Neuronal stem cell (in vitro differentiated cells): Measurements from ENCODE around the gene BRCA1.

Experiments
- DNase-seq: peaks from one replicate; pipeline ENCODE4 v3.0.0-alpha.2; 2013; ENCODE audit warnings: low spot score
- H2AFZ ChIP-seq: one replicate; pipeline ENCODE4 v1.6.1; 2013; ENCODE audit warnings: mild to moderate bottlenecking, low read length, inconsistent platforms
- H2AK5ac ChIP-seq: 2 replicates; pipeline ENCODE4 v1.6.1; 2013; ENCODE audit warnings: low read depth, mild to moderate bottlenecking, inconsistent platforms, low read length, moderate library complexity, mixed read lengths
- H2BK120ac ChIP-seq: 2 replicates; pipeline ENCODE4 v1.6.1; 2013; ENCODE audit warnings: low read depth, mild to moderate bottlenecking, inconsistent platforms, low read length, moderate library complexity, mixed read lengths
- H2BK12ac ChIP-seq: one replicate; pipeline ENCODE4 v1.6.1; 2013; ENCODE audit warnings: low read length, inconsistent platforms
- H2BK15ac ChIP-seq: 2 replicates; pipeline ENCODE4 v1.6.1; 2013; ENCODE audit warnings: mild to moderate bottlenecking, low read length, inconsistent platforms, mixed read lengths
- H2BK5ac ChIP-seq: one replicate; pipeline ENCODE4 v1.6.1; 2013; ENCODE audit warnings: inconsistent platforms, mild to moderate bottlenecking, low read length, moderate library complexity
- H3K14ac ChIP-seq: one replicate; pipeline ENCODE4 v1.6.1; 2013; ENCODE audit warnings: low read length, inconsistent platforms
- H3K18ac ChIP-seq: 2 replicates; pipeline ENCODE4 v1.6.1; 2013; ENCODE audit warnings: low read length, inconsistent platforms
- H3K23ac ChIP-seq: 2 replicates; pipeline ENCODE4 v1.6.1; 2013; ENCODE audit warnings: low read depth, mild to moderate bottlenecking, mixed read lengths, low read length, inconsistent platforms; ENCODE audit not compliant: poor library complexity
- H3K27ac ChIP-seq: replicated peaks from 3 replicates; pipeline ENCODE4 v1.5.1; 2013; ENCODE audit warnings: low read length, inconsistent platforms
- H3K27me3 ChIP-seq, 3 experiments: 2 replicates each; pipeline ENCODE4 v1.6.1; 2013; ENCODE audit warnings: low read length in 3 of 3, mild to moderate bottlenecking in 2 of 3, inconsistent platforms in 1 of 3, low read depth in 1 of 3, mixed read lengths in 1 of 3, moderate library complexity in 1 of 3; ENCODE audit not compliant: control insufficient read depth in 3 of 3, insufficient read depth in 3 of 3
- H3K36me3 ChIP-seq, 2 donors: replicated peaks in 1 of 2; 2 replicates each; pipeline ENCODE4 v1.6.1; 2013; ENCODE audit warnings: low read length in 2 of 2; ENCODE audit not compliant: control insufficient read depth in 2 of 2, insufficient read depth in 2 of 2
- H3K4ac ChIP-seq: 2 replicates; pipeline ENCODE4 v1.6.1; 2013; ENCODE audit warnings: inconsistent platforms, mild to moderate bottlenecking, low read length, moderate library complexity
- H3K4me1 ChIP-seq, 2 donors: 1 replicate in 1 of 2; 2 replicates in 1 of 2; pipeline ENCODE4 v1.6.1; 2013; ENCODE audit warnings: low read length in 2 of 2, low read depth in 1 of 2; ENCODE audit not compliant: control insufficient read depth in 2 of 2, insufficient read depth in 1 of 2
- H3K4me2 ChIP-seq: one replicate; pipeline ENCODE4 v1.6.1; 2013; ENCODE audit warnings: mild to moderate bottlenecking, low read length, inconsistent platforms; ENCODE audit not compliant: insufficient read depth, poor library complexity, severe bottlenecking
- H3K4me3 ChIP-seq, 2 donors: 2 replicates each; pipeline ENCODE4 v1.5.1; 2013; ENCODE audit warnings: low read length in 2 of 2, mild to moderate bottlenecking in 2 of 2, inconsistent platforms in 1 of 2, moderate library complexity in 1 of 2
- H3K79me1 ChIP-seq: one replicate; pipeline ENCODE4 v1.6.1; 2013; ENCODE audit warnings: low read depth, mild to moderate bottlenecking, inconsistent platforms, low read length, moderate library complexity
- H3K9ac ChIP-seq: one replicate; pipeline ENCODE4 v1.6.1; 2013; ENCODE audit warnings: mild to moderate bottlenecking, low read depth, low read length, inconsistent platforms; ENCODE audit not compliant: poor library complexity
- H3K9me3 ChIP-seq, 2 donors: replicated peaks in 1 of 2; 2 replicates each; pipeline versions ENCODE3 to v1.6.1; 2013; ENCODE audit warnings: low read length in 2 of 2, mild to moderate bottlenecking in 2 of 2, inconsistent platforms in 1 of 2, low read depth in 1 of 2, mixed read lengths in 1 of 2, moderate library complexity in 1 of 2; ENCODE audit not compliant: control insufficient read depth in 2 of 2, insufficient read depth in 1 of 2
- H4K8ac ChIP-seq: one replicate; pipeline ENCODE4 v1.6.1; 2013; ENCODE audit warnings: low read depth, mild to moderate bottlenecking, inconsistent platforms, low read length, moderate library complexity
- H4K91ac ChIP-seq: one replicate; pipeline ENCODE4 v1.6.1; 2013; ENCODE audit warnings: low read length, low read depth, mild to moderate bottlenecking, inconsistent platforms; ENCODE audit not compliant: poor library complexity
- WGBS, 2 donors: extraction: QIAGEN DNeasy Blood & Tissue Kit; methylation state at CpG; one replicate each; pipeline ENCODE4 v1.1.7; 2013; ENCODE audit warnings: missing lambda C conversion rate in 2 of 2, mixed read lengths in 1 of 2; ENCODE audit not compliant: insufficient read length in 2 of 2, insufficient replicate concordance in 1 of 2; ENCODE audit errors: extremely low coverage in 2 of 2; 5-methylcytosine and 5-hydroxymethylcytosine counted together

Gene BRCA1

GRCh38 chr17:43146649-43147048 lies 21.5 kb upstream of the BRCA1 start:
- Histone ChIP-seq H3K4me2 (no peak overlapping the region), H3K4me1 (peaks cover 0 to 2% of the 10 kb centered on the region in 2 donors), H3K14ac (no peak overlapping the region), H2BK120ac (no peak overlapping the region), H2BK15ac (no peak overlapping the region), H3K27me3 (no peaks in the 10 kb centered on the region), H2AK5ac (no peak overlapping the region), H2BK12ac (no peak overlapping the region), H3K79me1 (no peaks in the 10 kb centered on the region), H2BK5ac (no peak overlapping the region), H3K9me3 (no peaks in the 10 kb centered on the region), H3K9ac (no peak overlapping the region), H3K4me3 (no peak overlapping the region), H2AFZ (no peak overlapping the region), H4K8ac (no peak overlapping the region), H3K18ac (no peak overlapping the region), H3K36me3 (peaks cover 2 to 15% of the 10 kb centered on the region in 2 donors), H3K27ac (no peak overlapping the region), H3K4ac (no peak overlapping the region), H3K23ac (no peak overlapping the region), H4K91ac (no peak overlapping the region)
- WGBS, 2 donors, result no CpG with 5 or more reads among the region's 4 CpGs
- no peak for DNase-seq

DNA sequence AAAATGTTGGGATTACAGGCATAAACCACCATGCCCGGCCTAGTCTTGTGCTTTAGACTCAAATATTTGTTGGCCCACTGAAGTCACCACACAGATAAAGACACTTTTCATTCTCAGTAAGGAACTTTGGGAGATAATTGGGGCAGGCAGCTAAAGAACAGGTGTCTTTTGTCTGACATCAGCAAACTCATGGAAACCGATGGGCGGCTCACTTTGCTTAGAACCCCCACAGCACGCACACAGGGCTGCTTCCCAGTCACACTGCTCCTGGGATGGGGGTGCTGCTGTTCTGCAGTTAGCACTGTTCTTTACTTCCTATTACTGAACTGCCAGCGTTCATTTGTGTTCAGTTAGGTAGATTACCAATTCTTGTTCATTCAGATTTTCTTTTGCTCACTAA lies 18.0 kb upstream of the BRCA1 start:
- no peak overlapping the region for H2BK15ac ChIP-seq
- no CpG with 5 or more reads among the region's 5 CpGs for WGBS, 2 donors

GRCh38 chr17:43142153-43142552 lies 17.0 kb upstream of the BRCA1 start:
- no CpG with 5 or more reads among the region's 5 CpGs for WGBS, 2 donors
- Histone ChIP-seq H3K4me2 (no peak overlapping the region), H3K4ac (no peak overlapping the region), H3K23ac (no peak overlapping the region), H3K27me3 (no peaks in the 10 kb centered on the region), H3K79me1 (no peaks in the 10 kb centered on the region), H3K18ac (no peak overlapping the region), H3K9ac (no peak overlapping the region), H4K91ac (no peak overlapping the region), H2BK15ac (no peak overlapping the region), H3K4me3 (no peak overlapping the region), H3K27ac (no peak overlapping the region), H2BK5ac (no peak overlapping the region), H2AFZ (no peak overlapping the region), H2AK5ac (no peak overlapping the region), H2BK12ac (no peak overlapping the region), H3K14ac (no peak overlapping the region), H3K4me1 (peaks cover 0 to 5% of the 10 kb centered on the region in 2 donors), H3K36me3 (peaks cover 2 to 25% of the 10 kb centered on the region in 2 donors), H4K8ac (no peak overlapping the region), H2BK120ac (no peak overlapping the region), H3K9me3 (no peaks in the 10 kb centered on the region)
- DNase-seq, result no peak

More for the DNA sequence above, 18.0 kb upstream of the BRCA1 start:
- H3K4ac ChIP-seq, result no peak overlapping the region
- no peak overlapping the region for H2BK12ac ChIP-seq
- no peak overlapping the region for H4K91ac ChIP-seq
- H3K79me1 ChIP-seq, result no peaks in the 10 kb centered on the region
- H3K4me2 ChIP-seq, result no peak overlapping the region
- H2BK5ac ChIP-seq, result no peak overlapping the region
- peaks cover 0 to 5% of the 10 kb centered on the region in 2 donors for H3K4me1 ChIP-seq
- no peak overlapping the region for H2AK5ac ChIP-seq
- H3K9ac ChIP-seq, result no peak overlapping the region
- no peak overlapping the region for H3K18ac ChIP-seq
- H3K27me3 ChIP-seq, result no peaks in the 10 kb centered on the region
- no peak overlapping the region for H3K23ac ChIP-seq
- no peak overlapping the region for H3K14ac ChIP-seq
- no peaks in the 10 kb centered on the region for H3K9me3 ChIP-seq
- no peak overlapping the region for H2BK120ac ChIP-seq
- H4K8ac ChIP-seq, result no peak overlapping the region
- H3K36me3 ChIP-seq, result peaks cover 2 to 28% of the 10 kb centered on the region in 2 donors
- H3K27ac ChIP-seq, result no peak overlapping the region
- H3K4me3 ChIP-seq, result no peak overlapping the region
- no peak overlapping the region for H2AFZ ChIP-seq
- no peak for DNase-seq

- no peak overlapping the region for H3K27ac ChIP-seq
- peaks cover 0 to 5% of the 10 kb centered on the region in 2 donors for H3K4me1 ChIP-seq
- H2BK120ac ChIP-seq, result no peak overlapping the region
- no peak overlapping the region for H3K4ac ChIP-seq
- no peak overlapping the region for H3K4me2 ChIP-seq
- H4K91ac ChIP-seq, result no peak overlapping the region
- H2AFZ ChIP-seq, result no peak overlapping the region
- no CpG with 5 or more reads among the region's 11 CpGs for WGBS, 2 donors
- no peak overlapping the region for H3K23ac ChIP-seq
- peaks cover 2 to 26% of the 10 kb centered on the region in 2 donors for H3K36me3 ChIP-seq
- no peak overlapping the region for H4K8ac ChIP-seq
- H2BK15ac ChIP-seq, result no peak overlapping the region
- H2BK5ac ChIP-seq, result no peak overlapping the region
- no peak overlapping the region for H2AK5ac ChIP-seq
- H3K9me3 ChIP-seq, result peaks cover 0 to 1% of the 10 kb centered on the region in 2 donors
- no peak overlapping the region for H3K4me3 ChIP-seq
- H2BK12ac ChIP-seq, result no peak overlapping the region
- H3K79me1 ChIP-seq, result no peaks in the 10 kb centered on the region
- no peaks in the 10 kb centered on the region for H3K27me3 ChIP-seq
- H3K18ac ChIP-seq, result no peak overlapping the region
- H3K14ac ChIP-seq, result no peak overlapping the region
- H3K9ac ChIP-seq, result no peak overlapping the region
- DNase-seq, result no peak
These were observed 15.5 kb upstream of the BRCA1 start for GRCh38 chr17:43140396-43141332.
